HL-60/S4 treated with retinoic acid at 250 ng/mL for 4 days and 3 days (cell line): ENCODE results near the gene THAP6.
"Not testable (repeated sequence)": the region's sequence is repeated elsewhere in the genome, so short reads cannot be mapped to it uniquely, and the experiment has no call there.

Experiments
- in situ Hi-C: fragments of 300-500 bp; cut with MboI; formaldehyde crosslinking; loops from 2 replicates; pipeline ENCODE4 v1.7.0; 2022; ENCODE audit warnings: low sequenced_read_pairs

THAP6 gene, protein sequence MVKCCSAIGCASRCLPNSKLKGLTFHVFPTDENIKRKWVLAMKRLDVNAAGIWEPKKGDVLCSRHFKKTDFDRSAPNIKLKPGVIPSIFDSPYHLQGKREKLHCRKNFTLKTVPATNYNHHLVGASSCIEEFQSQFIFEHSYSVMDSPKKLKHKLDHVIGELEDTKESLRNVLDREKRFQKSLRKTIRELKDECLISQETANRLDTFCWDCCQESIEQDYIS

GRCh38 chr4:75514131-75514948, at the start of gene THAP6, which contains the start of gene RCHY1:
Gene THAP6, plus strand, starts transcription at chr4:75514473. Its CDS starts 980 bp downstream, at chr4:75515453.
Gene RCHY1, minus strand, starts transcription at chr4:75514403. Its CDS starts 117 bp downstream, at chr4:75514286.
- in situ Hi-C loops: no loop called here

DNA sequence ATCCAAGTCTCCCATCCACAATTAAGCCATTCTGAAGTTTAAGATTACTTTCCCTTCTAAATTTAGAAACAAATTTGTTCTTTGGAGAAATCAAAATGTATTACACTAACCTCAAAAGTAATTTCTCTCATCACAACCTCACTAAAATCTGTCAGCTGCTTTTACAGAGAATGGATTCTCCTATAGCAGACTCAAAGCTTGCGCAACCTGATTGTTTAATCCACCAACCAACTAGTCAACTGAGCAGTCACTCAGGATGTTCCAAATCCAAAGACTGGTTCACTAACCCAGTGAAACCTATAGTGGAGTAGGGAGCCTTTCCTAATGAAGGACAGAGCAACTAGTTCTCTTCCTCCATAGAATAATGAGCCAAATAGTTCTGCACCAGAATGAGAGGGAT, 44.4 kb upstream of the THAP6 start:
- in situ Hi-C loops: no loop called here

GRCh38 chr4:75470738-75471137, 43.5 kb upstream of the THAP6 start:
- in situ Hi-C loops: no loop called here

GRCh38 chr4:75477201-75477600, 37.1 kb upstream of the THAP6 start:
- in situ Hi-C loops: no loop called here

- in situ Hi-C loops: no loop called here
Measured at GRCh38 chr4:75484190-75484589, 30.1 kb upstream of the THAP6 start.

GRCh38 chr4:75490155-75490554, 24.1 kb upstream of the THAP6 start:
- in situ Hi-C loops: no loop called here

- in situ Hi-C loops: no loop called here
Measured at GRCh38 chr4:75494563-75494962, 19.7 kb upstream of the THAP6 start.

GRCh38 chr4:75495476-75495875, 18.8 kb upstream of the THAP6 start:
- in situ Hi-C loops: no loop called here

- in situ Hi-C loops: no loop called here
Measured at GRCh38 chr4:75496406-75496805, 17.9 kb upstream of the THAP6 start.

DNA sequence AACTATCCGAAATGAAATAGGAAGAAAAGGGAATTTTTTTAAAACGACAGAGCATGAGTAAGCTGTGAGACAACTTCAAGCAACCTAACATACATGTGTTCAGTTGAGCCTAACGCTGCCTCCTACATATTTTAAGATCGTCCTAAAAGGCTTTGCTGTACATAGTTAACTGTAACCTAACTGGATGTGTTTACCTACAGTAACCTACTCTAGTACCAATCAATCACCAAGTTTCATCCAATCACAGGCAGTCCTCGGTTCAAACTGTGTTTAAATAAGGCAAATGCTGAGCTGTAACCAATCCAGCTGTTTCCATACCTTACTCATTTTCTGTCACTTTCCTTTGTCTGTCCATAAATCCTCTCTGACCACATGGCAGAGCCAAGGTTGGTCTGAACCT, 17.1 kb upstream of the THAP6 start:
- in situ Hi-C loops: no loop called here

GRCh38 chr4:75498041-75498440, 16.2 kb upstream of the THAP6 start:
- in situ Hi-C loops: no loop called here

DNA sequence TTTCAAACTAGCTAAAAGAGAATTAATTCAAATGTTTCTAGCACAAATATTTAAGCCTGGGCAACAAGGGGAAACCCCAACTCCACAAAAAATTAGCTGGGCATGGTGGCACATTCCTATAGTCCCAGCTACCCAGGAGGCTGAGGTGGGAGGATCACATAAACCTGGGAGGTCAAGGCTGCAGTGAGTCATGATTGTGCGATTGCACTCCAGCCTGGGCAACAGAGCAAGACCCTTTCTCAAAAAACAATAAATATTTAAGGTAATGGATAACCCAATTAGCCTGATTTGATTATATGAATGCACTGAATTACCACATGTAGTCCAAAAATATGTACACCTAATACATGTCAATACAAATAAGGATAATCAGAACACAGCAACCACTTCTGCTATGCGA, 14.4 kb upstream of the THAP6 start:
- in situ Hi-C loops: no loop called here

GRCh38 chr4:75502671-75503070, 11.6 kb upstream of the THAP6 start:
- in situ Hi-C loops: no loop called here

GRCh38 chr4:75505630-75506029, 8.6 kb upstream of the THAP6 start:
- in situ Hi-C loops: no loop called here

- in situ Hi-C loops: not testable (repeated sequence)
Measured at GRCh38 chr4:75509592-75509991, 4.7 kb upstream of the THAP6 start.

- in situ Hi-C loops: no loop called here
Measured at GRCh38 chr4:75511841-75512240, 2.4 kb upstream of the THAP6 start.

GRCh38 chr4:75512386-75513211, 1.7 kb upstream of the THAP6 start:
- in situ Hi-C loops: no loop called here

GRCh38 chr4:75513526-75514130, 645 bp upstream of the THAP6 start:
- in situ Hi-C loops: no loop called here

GRCh38 chr4:75514949-75515612, 808 bp downstream of the THAP6 start:
- in situ Hi-C loops: no loop called here

GRCh38 chr4:75516144-75516543, 1.9 kb downstream of the THAP6 start:
- in situ Hi-C loops: no loop called here

DNA sequence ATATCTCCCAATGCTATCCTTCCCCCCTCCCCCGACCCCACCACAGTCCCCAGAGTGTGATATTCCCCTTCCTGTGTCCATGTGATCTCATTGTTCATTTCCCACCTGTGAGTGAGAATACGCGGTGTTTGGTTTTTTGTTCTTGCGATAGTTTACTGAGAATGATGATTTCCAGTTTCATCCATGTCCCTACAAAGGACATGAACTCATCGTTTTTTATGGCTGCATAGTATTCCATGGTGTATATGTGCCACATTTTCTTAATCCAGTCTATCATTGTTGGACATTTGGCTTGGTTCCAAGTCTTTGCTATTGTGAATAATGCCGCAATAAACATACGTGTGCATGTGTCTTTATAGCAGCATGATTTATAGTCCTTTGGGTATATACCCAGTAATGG, 5.2 kb downstream of the THAP6 start:
- in situ Hi-C loops: not testable (repeated sequence)
